Type B pancreatic cell (in vitro differentiated cells): Measurements from ENCODE around the gene PIP4K2A. TPM values are rescaled to one million over a fixed set of nuclear protein-coding genes. Genes with fewer than 3 reads are reported as not detected.

ENCODE experiments used
- DNase-seq: peaks from one replicate; pipeline ENCODE4 v3.0.0; 2021; ENCODE audit warnings: mixed read lengths; ENCODE audit not compliant: unreplicated experiment; ENCODE audit errors: extremely low spot score
- H3K27ac Mint-ChIP-seq: 2 replicates; pipeline ENCODE4 v1.8.0; 2021; ENCODE audit warnings: mild to moderate bottlenecking, mixed read lengths
- H3K27me3 Mint-ChIP-seq: 2 replicates; pipeline ENCODE4 v1.8.0; 2021; ENCODE audit warnings: mixed read lengths
- H3K36me3 Mint-ChIP-seq: 2 replicates; pipeline ENCODE4 v1.8.0; 2021; ENCODE audit warnings: mixed read lengths
- H3K4me1 Mint-ChIP-seq: one replicate; pipeline ENCODE4 v1.8.0; 2021; ENCODE audit warnings: mixed read lengths; ENCODE audit not compliant: unreplicated experiment
- H3K4me3 Mint-ChIP-seq: 2 replicates; pipeline ENCODE4 v1.8.0; 2021; ENCODE audit warnings: mild to moderate bottlenecking, mixed read lengths
- H3K9me3 Mint-ChIP-seq: 2 replicates; pipeline ENCODE4 v1.8.0; 2021; ENCODE audit warnings: mixed read lengths
- total RNA-seq: library from RNA; stranded (reverse); gene quantifications from 2 replicates; pipeline ENCODE4 v1.2.1, GENCODE V29; 2021; ENCODE audit warnings: low replicate concordance
- TF ChIP-seq, protein P1 (sequence below): fragments of 200-600 bp; sonication (generic); conservative IDR thresholded peaks from 2 replicates; pipeline ENCODE4 v1.5.0; 2021; ENCODE audit warnings: antibody characterized with exemption, mild to moderate bottlenecking

PIP4K2A gene
- total RNA-seq, 1 donor from 2014 or later = 15.7 TPM

DNA sequence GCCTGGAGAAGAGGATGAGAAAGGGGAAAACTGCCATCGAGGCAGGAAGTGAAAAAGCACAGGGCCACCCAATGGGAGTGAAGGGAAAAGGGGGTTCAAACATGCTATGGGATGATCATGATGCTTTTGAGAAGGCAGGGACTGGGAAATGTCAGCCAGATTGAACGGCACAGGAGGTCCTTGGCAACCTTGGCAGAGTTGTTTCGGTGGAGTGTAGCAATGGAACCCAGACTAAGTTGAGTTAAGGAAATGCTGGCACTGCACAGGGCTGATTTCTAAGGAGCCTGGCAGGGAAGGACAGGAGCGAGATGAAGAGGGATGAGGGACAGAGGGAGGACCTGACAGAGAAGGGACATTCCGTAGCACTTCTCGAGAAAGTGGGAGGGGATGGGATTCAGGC is 101.4 kb downstream of the PIP4K2A start:
- Mint-ChIP-seq H3K4me1 (peaks cover 28% of the 10 kb centered on the region), H3K27me3 (no peaks in the 10 kb centered on the region), H3K36me3 (peaks cover 28% of the 10 kb centered on the region)

DNA sequence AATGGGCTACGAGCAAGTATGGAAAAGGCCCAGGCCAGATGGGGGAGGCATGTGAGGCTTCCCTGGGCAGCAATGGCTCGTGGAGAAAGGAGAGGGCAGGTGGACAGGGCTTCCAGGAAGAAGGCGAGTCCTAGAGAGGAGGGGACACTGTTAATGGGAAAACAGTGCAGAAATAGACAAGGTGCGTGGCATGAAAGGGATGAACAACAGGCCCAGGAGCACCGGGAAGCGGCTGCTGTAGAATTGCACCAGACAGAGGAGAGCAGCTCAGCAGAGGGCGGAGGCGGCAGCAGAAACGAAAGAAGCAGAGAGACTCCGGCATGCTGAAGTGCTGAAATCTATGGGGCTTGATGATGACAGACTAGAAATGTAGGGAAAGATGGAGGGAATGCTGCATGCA is 102.1 kb downstream of the PIP4K2A start:
- H3K27ac Mint-ChIP-seq = peak overlapping the region; percentile 42
- H3K36me3 Mint-ChIP-seq = peaks cover 31% of the 10 kb centered on the region
- no peak overlapping the region for H3K4me3 Mint-ChIP-seq
- H3K9me3 Mint-ChIP-seq = peaks cover 5% of the 10 kb centered on the region
- no peaks in the 10 kb centered on the region for H3K27me3 Mint-ChIP-seq
- peaks cover 22% of the 10 kb centered on the region for H3K4me1 Mint-ChIP-seq
- TF ChIP-seq, protein P1, sequence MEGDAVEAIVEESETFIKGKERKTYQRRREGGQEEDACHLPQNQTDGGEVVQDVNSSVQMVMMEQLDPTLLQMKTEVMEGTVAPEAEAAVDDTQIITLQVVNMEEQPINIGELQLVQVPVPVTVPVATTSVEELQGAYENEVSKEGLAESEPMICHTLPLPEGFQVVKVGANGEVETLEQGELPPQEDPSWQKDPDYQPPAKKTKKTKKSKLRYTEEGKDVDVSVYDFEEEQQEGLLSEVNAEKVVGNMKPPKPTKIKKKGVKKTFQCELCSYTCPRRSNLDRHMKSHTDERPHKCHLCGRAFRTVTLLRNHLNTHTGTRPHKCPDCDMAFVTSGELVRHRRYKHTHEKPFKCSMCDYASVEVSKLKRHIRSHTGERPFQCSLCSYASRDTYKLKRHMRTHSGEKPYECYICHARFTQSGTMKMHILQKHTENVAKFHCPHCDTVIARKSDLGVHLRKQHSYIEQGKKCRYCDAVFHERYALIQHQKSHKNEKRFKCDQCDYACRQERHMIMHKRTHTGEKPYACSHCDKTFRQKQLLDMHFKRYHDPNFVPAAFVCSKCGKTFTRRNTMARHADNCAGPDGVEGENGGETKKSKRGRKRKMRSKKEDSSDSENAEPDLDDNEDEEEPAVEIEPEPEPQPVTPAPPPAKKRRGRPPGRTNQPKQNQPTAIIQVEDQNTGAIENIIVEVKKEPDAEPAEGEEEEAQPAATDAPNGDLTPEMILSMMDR = no peak
- no peak for DNase-seq

More for the DNA sequence above, 101.4 kb downstream of the PIP4K2A start:
- peak overlapping the region; percentile 83 for H3K27ac Mint-ChIP-seq
- TF ChIP-seq, protein P1 = no peak
- H3K4me3 Mint-ChIP-seq = no peak overlapping the region
- no peak for DNase-seq
- H3K9me3 Mint-ChIP-seq = peaks cover 5% of the 10 kb centered on the region

DNA sequence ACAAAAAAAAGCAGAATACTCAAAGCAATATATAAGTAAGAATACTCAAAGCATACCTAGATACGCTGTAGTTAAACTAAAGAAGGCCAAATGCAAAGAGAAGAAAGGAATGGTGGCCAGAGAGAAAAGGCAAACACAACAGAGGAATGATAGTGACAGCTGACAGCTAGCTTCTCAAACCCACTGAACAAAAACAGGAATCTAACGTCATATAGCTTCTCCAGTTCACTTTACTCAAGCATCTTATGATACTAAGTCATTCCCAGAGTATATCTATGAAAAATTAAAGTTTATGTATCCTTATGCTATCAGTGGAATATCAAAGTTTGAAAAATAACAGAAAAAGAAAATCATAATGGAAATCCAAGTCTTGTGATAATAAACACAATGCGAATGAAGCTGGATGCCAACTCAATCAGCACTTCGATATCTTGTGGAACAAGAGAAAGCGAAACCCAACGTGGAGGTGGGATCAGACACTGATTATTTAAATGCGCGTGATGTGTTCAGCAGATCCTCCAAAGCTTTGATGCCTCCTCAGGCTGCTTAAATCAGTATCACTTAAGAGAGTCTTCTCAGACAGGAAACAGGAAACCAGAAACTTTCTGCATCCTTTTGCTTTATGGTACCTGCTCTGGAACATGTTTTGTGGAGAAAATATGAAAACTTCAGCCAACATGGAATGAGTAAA is 102.8 kb downstream of the PIP4K2A start:
- no peak for DNase-seq
- Mint-ChIP-seq H3K4me3 (no peak overlapping the region), H3K27me3 (no peaks in the 10 kb centered on the region), H3K27ac (no peak overlapping the region), H3K4me1 (peaks cover 18% of the 10 kb centered on the region), H3K9me3 (peaks cover 5% of the 10 kb centered on the region), H3K36me3 (peaks cover 36% of the 10 kb centered on the region)
- TF ChIP-seq, protein P1 = no peak

DNA sequence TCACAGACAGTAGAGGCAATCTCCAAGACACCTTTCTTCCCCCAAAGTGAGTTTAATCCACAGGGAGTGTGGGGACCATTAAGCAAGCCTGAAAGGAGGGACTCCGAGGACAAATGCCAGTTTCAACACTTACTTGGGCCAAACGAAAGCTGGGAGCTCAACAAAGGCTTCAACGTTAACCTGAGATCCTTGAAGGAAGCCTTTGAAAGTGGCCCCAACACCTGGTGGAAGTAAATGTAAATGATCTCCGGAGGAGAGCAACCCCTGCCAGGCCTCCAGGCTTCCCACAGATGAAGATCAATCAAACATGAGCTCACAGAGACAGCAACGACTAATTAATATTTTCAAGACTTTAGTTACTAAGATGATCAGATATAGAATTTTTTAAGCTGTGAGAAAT is 103.8 kb downstream of the PIP4K2A start:
- peaks cover 14% of the 10 kb centered on the region for H3K4me1 Mint-ChIP-seq
- H3K27me3 Mint-ChIP-seq = no peaks in the 10 kb centered on the region
- H3K4me3 Mint-ChIP-seq = no peak overlapping the region
- no peak overlapping the region for H3K27ac Mint-ChIP-seq
- peaks cover 36% of the 10 kb centered on the region for H3K36me3 Mint-ChIP-seq
- DNase-seq = no peak
- peaks cover 5% of the 10 kb centered on the region for H3K9me3 Mint-ChIP-seq
- TF ChIP-seq, protein P1 = no peak

DNA sequence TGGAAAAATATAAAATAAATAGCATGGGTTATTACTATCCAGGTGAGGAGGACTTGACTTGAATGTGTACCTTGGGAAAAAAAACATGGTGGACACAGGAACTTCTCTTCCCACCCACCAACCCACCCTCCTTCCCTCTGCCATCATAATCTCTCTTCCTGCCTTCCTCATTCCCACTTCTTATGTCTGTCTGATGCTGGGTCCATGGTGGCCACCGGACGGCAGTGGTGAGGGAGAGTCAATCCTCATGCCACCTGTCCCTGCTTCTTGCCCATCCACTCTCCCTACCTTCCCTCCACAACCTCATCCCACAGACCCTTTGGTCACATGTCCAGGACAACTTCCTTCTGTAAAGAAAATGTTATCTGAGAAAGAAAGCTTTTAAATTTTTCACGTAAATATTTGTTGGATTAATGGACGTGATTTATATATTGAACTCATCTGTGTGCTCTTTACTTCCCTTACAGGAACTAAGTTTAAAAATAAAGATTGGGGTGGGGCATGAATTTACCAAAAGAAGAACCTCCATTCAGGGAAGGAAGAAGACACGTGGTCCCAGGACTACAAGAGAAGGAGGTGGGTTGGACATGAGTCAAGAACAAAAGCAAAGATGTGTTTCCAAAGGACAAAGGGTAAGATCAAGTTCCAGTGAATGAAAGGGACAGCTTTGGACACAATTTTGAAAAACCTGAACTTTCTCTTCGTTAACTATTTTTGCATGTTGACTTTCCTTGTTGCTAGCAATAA is 104.5 kb downstream of the PIP4K2A start:
- Mint-ChIP-seq H3K4me1 (peaks cover 16% of the 10 kb centered on the region), H3K27ac (peak overlapping the region; percentile 8), H3K36me3 (peaks cover 41% of the 10 kb centered on the region), H3K9me3 (peaks cover 5% of the 10 kb centered on the region), H3K27me3 (no peaks in the 10 kb centered on the region), H3K4me3 (no peak overlapping the region)
- no peak for DNase-seq
- TF ChIP-seq, protein P1 = no peak
